Measurements from ENCODE around the gene ART1.

Gene ART1

GRCh38 chr11:3622521-3622920, 22.4 kb upstream of the ART1 start:
- no peak overlapping the region for H3K27ac ChIP-seq
- TF ChIP-seq ZFX (IDR thresholded peaks at IDR 0.05; ENCODE audit: borderline replicate concordance): no peak
- no peak for TF ChIP-seq CTCF (IDR thresholded peaks at IDR 0.05)

- H3K27ac ChIP-seq: no peak overlapping the region
- no peak for TF ChIP-seq ZFX (IDR thresholded peaks at IDR 0.05; ENCODE audit: borderline replicate concordance)
- no peak for TF ChIP-seq CTCF (IDR thresholded peaks at IDR 0.05)
These were observed 21.8 kb upstream of the ART1 start for GRCh38 chr11:3623121-3623520.

- TF ChIP-seq CTCF (IDR thresholded peaks at IDR 0.05) (no peak), ZFX (IDR thresholded peaks at IDR 0.05; ENCODE audit: borderline replicate concordance) (no peak)
These were observed 21.0 kb upstream of the ART1 start for GRCh38 chr11:3623767-3624458.

GRCh38 chr11:3626250-3626960, 18.5 kb upstream of the ART1 start:
- no peak overlapping the region for H3K27ac ChIP-seq
- TF ChIP-seq ZFX (IDR thresholded peaks at IDR 0.05; ENCODE audit: borderline replicate concordance) (no peak), CTCF (IDR thresholded peaks at IDR 0.05) (no peak)

More at GRCh38 chr11:3623767-3624458, 21.0 kb upstream of the ART1 start:
- no peak overlapping the region for H3K27ac ChIP-seq

- TF ChIP-seq CTCF (IDR thresholded peaks at IDR 0.05) (no peak), ZFX (IDR thresholded peaks at IDR 0.05; ENCODE audit: borderline replicate concordance) (no peak)
- H3K27ac ChIP-seq: no peak overlapping the region
These were observed 17.6 kb upstream of the ART1 start for GRCh38 chr11:3627291-3627690.

- TF ChIP-seq CTCF (IDR thresholded peaks at IDR 0.05) (no peak), ZFX (IDR thresholded peaks at IDR 0.05; ENCODE audit: borderline replicate concordance) (no peak)
- no peak overlapping the region for H3K27ac ChIP-seq
These were observed 13.6 kb upstream of the ART1 start for GRCh38 chr11:3631331-3631730.

GRCh38 chr11:3632070-3632660, 12.8 kb upstream of the ART1 start:
- no peak overlapping the region for H3K27ac ChIP-seq

More at GRCh38 chr11:3632070-3632660, 12.8 kb upstream of the ART1 start:
- TF ChIP-seq ZFX (IDR thresholded peaks at IDR 0.05; ENCODE audit: borderline replicate concordance) (no peak), CTCF (IDR thresholded peaks at IDR 0.05) (no peak)
